Inflammatory macrophage (primary cell): ENCODE measurements around the gene IAH1.
"Not testable (repeated sequence)": the region's sequence is repeated elsewhere in the genome, so short reads cannot be mapped to it uniquely, and the experiment has no call there.

Source experiments
- DNase-seq, 2 donors: peaks; one replicate each; pipeline ENCODE4 v3.0.0-alpha.2; 2020 to 2022

Gene IAH1

DNA sequence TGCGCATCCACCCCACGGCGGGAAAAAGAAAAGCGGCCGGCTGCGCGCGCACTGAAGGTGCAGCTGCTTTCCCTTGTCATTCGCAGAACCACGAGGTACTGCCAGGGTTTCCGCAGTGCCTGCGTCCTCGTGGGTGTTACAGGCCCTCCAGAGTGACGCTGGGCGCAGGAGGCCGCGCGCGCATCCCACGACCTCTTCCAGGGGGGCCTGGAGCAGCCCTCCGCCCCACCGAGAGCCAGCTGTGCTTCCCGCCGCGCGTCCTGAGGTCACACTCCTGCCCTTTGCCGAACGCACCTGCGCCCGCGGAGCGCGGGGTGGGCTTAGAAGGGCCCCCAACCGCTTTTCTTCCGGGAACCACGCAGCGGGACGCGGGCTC lies 378 bp upstream of the IAH1 start:
- DNase-seq: peak; percentile 54 to 73

DNA sequence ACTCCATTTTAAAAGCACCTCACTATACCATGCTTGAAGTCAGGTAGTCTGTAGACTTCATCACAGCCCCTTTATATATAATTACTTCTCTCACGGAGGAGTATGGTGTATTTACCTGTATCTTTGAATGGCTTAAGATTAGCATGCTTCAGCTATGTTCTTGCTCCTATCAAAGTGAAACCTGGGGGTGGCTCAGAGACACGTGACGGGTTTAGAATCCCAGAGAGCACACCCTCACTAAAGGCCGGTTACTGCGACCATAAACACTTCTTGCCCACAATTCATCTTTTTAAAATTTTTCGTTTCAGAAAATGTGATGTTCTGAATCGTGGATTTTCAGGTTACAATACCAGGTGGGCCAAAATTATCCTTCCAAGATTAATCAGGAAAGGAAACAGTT lies 3.6 kb downstream of the IAH1 start:
- no peak for DNase-seq

DNA sequence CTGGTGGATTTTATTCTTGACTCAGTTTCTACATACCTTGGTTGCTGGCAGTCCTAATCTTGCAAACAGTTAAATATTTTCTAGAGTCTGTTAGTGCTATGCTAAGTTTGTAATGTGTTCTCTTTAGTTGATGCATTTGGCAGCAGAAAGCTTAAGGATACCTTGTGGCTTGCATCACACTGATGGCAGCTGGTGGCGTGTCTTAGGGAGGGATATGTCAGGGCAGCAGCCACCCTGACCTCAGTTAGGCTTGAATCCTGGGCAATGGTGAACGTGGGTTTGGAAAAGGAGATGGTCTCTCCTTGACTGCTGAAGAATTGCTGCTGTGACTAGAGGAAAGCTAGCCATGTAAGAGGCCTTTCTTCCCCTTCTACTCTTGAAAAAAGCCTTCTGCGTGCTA lies 4.2 kb downstream of the IAH1 start:
- no peak for DNase-seq

DNA sequence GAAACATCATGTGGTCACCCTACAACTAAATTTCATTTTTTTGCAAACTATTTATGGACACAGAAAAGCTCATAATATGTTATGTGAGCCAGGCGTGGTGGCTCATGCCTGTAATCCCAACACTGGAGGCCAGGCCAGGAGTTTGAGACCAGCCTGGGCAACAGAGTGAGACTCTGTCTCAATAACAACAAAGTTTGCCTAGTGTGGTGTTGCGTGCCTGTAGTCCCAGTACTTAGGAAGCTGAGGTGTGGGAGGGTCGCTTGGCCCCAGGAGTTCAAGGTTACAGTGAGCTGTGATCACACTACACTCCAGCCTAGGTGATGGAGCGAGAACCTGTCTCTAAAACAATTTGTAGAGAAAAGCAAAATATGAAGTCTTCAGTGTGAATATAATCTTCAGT lies 5.8 kb downstream of the IAH1 start:
- no peak for DNase-seq

DNA sequence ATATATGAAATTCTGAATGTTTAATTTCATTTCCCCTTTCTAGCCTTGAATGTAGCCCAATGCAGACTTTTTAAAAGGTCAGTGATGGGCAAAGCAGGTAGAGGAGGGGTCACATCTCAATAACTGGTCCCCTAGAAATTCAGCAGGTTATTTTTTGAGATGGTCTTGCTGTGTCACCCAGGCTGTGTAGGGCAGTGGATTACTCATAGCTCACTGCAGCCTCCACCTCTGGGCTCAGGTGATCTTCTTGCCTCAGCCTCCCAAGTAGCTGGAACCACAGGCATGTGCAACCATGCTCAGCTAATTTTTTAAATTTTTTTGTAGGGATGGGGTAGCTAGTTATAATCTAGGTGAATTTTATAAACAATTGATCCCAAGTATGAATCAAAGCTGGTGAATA lies 8.8 kb downstream of the IAH1 start:
- DNase-seq: no peak

DNA sequence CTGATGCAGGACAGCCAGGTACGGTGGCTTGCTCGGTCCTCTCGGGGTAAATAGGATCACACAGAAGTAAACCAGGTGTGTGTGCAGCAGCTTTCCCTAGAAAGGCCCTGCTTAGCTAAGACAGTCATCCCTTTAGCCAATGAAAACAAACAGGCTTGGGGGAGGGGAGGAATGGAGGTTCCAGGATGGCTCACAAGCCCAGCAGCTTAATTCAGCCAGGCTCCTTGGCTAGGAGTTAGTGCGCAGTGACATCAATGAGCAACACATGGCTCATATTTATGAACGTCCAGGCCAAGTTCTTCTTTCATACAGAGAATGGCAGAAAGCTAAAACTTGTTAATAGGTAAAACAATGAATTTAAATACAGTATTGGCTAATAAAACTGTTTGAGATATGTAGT lies 10.2 kb downstream of the IAH1 start:
- no peak for DNase-seq

DNA sequence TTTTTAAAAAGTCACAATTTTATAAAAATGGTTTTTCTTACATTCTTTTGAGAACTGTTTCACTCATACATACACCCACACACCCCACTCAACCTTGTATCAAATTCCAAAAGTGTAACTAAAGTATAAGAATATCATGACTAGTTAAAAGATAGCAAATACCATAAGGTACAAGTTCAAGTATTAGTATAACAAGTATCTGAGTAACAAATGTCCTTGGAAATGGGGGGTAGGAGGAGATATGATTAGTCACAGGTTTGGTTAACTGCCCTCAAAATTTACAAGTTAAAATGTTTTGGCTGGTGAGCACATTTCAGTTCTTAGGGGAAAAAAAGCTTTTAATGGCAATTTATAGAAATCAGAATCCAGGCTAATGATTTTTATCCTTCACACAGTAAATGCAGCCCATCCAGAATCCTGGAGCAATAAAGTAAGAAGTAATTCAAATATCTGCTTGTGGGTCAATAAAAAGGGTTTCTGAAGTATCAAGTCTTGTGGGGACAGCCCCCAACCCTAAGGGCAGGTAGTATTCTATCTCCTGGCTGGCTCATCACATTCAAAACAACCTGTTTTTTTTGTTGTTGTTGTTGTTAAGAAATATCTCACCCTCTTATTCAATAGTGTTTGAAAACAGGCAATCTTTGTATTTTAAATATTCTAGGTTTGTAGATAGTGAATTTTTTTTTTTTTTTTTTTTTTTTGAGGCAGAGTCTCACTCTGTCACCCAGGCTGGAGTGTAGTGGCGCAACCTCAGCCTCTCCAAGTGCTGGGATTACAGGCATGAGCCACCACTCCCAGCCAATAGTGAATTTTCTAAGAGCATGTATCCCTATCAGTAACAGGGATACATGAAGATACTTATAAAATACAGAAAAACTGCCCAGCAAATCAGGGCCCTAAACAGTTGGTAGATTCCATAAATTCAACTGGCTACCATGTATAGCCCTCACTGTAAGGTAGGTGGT lies 14.5 kb downstream of the IAH1 start:
- DNase-seq: no peak

DNA sequence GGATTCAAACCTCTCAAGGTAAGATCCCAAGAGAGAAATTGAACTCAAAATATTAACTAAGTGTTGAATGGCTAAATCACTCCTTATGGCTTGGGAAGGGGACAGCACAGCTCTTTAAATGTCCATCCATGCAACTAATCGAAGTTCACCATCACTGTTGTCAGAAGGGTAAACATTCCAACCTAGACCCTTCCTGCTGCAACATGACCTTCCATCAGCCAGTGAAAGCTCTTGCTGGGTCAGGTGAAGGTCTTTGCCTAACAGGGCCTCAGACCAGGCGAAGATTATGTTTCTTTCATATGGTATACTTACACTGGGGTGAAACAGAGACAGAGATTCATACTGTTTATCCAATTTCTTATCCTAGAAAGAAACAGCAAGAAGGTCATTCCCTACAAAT lies 16.4 kb downstream of the IAH1 start:
- DNase-seq: no peak

DNA sequence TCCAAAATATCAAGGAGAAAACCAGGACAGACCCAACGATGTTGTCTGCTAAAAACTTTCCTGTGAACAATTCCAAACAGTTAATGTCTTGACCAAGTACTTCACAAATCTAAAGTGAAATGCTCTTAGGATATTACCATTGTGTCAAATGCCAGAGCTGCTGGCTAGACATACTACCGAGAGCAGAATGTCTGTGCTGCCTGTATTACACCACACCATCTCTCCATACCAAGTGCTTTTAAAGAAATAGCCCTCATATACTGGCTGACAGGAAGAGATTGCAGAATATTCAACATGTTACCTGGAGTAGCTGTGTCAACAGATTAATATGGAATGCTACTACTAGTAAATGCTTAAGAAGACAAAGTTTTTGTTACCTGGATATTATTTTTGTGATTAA lies 18.6 kb downstream of the IAH1 start:
- DNase-seq: no peak

DNA sequence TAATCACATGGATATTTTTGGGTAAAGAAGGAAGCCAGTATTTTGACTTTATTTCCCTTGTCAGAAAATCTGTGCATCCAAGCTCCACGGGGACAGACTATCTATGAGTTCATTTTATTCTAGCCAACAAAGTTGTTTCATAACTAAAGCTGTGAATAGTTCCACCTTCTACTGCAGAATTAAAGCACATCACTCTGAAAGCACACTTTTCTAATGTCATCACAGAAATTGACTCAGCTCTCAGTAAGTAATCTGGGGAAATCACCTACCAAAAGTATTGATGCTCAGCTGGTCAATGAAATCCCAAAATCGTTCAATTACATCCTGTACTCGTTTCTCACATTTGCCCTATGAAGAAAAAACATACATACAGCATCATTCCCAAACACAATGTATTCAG lies 19.1 kb downstream of the IAH1 start:
- no peak for DNase-seq

DNA sequence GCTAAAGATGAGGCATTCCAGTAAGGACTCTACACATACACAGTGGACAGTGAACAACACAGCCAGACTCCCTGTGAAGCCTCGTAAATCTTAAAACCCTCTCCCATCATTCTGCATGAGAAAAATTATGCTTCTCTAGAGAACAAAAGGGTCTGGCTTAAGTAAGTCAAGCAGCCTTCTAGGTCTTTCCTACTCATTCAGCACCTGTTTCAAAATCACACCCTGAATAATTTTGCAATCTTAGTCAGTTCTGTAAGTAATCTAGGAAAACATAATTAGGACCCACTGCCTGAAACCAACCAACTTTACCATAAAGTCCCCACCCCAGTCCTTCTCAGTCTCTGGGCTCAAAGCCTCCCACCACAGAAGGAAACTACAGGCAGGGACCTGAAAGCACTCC lies 19.7 kb downstream of the IAH1 start:
- DNase-seq: no peak

DNA sequence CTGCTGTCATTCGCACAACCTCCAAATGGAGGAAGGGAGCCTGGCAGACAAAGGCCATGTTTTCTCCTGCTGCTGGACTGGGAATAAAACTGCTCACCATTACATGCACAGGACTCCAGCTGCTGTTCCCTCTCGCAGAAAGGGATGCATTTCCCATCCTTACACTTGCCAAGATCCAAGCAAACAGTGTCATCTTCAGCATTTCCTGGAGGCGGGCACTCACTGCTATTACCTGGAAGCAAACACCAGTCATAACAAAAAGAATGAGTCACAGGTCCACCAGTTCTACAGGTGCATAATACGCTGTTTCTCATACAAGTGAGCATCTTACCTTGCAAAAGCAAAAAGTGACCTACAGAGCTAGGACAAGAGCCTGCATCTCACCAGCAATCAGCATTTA lies 22.7 kb downstream of the IAH1 start:
- no peak for DNase-seq

DNA sequence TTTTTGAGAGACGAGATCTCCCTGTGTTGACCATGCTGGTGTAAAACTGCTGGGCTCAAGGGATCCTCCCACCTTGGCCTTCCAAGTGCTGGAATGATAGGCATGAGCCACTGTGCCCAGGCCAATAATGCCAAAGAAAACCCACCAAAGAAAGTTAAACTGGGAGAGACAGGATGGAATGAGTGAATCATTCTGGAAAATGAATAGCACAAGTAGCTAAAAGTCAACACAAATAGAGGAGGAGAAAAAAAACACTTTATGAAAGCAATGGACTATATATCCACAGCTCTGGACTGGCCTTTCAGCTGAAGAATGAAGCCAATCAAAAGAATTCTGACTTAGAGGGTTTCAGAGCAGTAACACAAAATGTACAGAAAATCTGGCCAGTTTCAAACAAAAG lies 23.9 kb downstream of the IAH1 start:
- DNase-seq: no peak

DNA sequence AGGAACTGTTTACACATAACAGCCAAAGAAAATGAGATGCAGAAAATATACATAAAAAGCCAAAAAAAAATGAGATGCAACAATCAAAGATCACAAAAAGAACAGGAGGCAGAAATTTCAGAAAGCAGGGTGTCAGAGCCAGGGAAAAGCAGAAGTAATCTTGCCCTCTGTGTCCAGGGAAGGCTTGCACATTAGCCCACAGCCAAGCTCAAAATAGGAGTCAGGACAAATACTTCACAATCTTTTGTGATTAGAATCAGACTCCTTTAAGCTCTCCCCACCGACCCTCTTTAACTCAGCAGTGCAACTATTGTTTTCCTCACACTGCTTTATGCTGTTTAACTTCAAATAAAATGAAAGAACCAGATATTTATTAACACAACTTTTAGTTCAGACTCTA lies 34.6 kb downstream of the IAH1 start:
- peak; percentile 11 to 43 for DNase-seq

DNA sequence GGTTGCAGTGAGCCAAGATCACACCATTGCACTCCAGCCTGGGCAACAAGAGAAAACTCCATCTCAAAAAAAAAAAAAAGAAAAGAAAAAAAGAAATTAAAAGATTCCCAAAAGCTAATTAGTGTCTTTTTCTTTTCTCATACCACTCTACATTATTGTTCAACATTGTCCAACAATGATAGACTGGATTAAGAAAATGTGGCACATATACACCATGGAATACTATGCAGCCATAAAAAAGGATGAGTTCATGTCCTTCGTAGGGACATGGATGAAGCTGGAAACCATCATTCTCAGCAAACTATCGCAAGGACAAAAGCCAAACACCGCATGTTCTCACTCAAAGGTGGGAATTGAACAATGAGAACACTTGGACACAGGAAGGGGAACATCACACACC lies 39.6 kb downstream of the IAH1 start:
- not testable (repeated sequence) for DNase-seq

DNA sequence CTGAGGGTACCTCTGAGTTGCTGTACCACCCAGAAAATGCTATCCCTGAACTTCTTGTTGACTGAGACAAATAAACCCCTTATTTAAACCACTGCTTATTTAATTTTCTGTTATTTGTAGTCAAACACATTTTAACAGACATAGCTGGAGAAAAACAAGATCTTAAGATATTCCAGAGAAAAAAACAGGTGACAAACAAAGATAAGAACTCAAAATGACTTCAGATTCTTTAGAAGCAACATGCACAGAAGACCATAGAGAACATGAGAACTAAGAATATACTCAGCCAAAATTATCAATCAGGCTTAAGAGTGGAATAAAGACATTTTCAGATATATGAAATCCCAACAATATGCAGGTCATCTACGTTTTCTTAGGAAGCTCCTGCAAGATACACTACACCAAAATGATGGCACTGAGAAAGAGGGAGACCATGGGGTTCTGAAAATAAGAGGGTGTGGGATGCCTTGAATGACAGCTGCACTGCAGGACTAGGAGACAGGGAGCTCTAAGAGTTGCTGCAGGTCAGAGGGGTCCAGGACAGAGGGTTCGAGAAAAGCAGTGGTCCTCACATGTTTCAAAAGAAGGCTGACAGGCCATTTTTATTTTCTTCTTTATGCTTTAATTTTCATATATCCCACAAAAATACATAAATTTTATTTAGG lies 42.9 kb downstream of the IAH1 start:
- no peak for DNase-seq

DNA sequence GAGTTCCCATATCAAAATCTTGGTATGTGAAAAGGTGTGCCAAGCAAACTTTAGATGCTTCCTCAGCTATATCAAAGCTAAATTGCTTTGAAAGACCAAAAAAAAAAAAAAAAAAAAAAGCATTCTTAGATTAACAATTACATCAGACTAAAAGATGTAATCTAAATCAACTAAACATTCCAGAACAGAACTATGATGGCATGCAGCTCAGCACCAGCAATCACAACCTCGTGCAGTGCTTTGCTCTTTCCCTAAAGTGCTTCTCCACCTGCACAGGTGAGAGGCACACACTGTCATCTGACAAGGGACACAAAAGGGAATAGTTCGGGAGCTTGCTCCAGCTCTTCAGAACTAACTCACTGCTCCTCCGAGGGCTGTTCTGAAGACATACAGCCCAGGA lies 43.8 kb downstream of the IAH1 start:
- no peak for DNase-seq

DNA sequence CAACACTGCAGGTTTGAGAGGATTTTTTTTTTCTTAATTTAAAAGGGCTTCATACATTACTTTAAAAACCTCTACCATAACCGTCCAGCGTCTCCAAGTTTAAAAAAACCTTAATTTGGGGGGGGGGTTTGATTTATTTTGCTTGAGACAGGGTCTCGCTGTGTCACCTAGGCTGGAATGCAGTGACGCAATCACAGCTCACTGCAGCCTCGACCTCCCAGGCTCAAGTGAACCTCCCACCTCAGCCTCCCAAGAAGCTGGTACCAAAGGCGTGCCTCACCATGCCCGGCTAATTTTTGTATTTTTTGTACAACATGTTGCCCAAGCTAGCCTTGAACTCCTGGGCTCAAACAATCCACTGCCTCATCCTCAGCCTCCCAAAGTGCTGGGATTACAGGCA lies 44.4 kb downstream of the IAH1 start:
- no peak for DNase-seq

DNA sequence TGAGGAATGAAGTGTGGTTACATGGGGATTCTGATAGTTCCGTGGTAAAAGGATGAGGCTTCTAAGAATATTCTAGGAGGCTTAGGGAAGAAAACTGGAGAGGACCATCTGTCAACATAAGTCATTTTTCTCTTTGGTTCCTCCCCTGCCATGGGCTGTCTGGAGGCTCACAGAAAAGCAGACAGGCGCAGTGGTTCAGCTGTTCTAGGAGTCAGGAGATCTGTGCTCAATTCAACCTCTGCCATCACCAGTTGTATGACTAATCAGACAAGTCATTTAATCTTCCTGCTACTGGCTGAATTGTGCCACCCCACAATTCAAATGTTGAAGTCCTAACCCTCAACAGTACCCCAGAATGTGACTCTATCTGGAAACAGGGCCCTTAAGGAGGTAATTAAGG lies 44.9 kb downstream of the IAH1 start:
- DNase-seq: peak in 1 of 2 donors; percentile 31

DNA sequence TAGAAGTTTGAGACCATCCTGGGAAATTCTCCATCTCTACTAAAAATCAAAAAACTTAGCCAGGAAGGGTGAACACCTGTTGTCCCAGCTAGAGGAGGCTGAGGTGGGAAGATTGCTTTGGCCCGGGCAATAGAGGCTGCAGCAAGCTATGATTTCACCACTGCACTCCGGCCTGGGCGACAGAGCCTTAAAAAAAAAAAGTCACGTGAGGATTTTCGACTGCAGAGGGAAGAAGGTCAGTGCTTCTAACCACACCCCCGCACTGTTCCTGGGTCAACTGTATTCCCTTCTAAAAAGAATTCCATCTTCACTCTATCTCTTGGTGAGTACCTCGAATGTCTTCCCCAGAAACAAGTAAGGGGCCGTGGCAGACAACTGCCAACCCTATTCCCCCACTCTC lies 49.9 kb downstream of the IAH1 start:
- peak; percentile 39 to 46 for DNase-seq

DNA sequence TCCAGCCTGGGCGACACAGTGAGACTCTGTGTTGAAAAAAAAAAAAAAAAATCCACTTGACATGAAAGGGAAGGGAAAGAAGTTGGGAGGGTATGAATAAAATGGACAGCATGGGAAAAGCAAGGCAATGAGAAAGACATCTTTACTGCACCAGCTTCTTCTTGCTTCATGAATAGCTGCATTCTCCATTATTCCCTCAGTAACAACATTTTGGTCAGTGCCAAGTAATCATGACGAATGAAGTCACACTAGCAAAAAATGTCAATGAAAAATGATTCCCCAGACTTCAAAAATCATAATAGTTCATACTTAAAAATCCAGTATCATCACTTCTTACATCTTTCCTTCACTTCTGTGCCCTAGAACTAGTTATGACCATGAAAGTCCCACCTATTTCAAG lies 50.9 kb downstream of the IAH1 start:
- no peak for DNase-seq

DNA sequence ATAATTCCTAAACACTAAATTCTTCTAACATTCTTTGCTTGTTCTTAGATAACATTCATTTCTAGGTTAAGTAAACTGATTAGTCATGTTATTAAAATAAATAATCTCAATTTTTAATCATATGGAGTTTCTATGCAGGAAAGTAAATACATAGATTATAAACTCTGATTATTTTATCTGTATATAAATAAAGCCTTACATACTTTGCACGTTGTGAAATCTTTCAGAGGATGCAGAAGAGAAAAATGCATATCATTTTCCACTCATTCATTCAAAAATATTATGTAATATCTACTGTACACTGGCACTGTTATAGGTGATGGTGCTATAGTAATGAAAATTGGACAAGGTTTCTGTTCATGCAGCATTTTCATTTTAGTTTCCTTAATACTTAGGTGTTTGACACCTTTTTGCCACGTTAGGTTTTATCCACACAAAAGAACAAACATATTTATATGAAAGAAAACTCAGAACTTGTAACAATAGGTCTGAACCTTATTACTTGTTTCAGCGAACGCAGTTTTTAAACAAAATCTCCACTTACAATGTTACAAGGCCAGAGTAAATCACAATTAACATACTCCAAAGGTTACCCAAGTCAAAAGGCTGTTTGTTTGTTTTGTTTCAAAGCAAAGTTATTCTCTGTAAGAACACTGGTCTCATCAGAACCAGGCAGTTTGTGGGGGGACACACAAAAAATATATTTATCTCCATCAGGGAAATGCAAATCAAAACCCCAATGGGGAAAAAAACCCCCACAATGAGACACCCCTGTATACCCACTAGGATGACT lies 53.8 kb downstream of the IAH1 start:
- no peak for DNase-seq

DNA sequence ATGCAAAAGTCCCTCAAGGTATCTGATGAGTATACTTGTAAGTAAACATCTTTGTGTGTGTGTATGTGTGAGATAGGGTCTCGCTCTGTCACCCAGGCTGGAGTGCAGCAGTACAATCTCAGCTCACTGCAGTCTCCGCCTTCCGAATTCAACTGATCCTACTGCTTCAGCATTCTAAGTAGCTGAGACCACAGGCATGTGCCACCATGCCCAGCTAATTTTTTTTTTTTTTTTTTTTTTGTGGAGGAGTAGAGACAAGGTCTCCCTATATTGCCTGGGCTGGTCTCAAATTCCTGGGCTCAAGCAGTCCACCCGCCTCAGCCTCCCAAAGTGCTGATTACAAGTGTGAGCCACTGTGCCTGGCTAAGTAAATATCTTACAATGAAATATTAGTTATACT lies 58.1 kb downstream of the IAH1 start:
- no peak for DNase-seq

DNA sequence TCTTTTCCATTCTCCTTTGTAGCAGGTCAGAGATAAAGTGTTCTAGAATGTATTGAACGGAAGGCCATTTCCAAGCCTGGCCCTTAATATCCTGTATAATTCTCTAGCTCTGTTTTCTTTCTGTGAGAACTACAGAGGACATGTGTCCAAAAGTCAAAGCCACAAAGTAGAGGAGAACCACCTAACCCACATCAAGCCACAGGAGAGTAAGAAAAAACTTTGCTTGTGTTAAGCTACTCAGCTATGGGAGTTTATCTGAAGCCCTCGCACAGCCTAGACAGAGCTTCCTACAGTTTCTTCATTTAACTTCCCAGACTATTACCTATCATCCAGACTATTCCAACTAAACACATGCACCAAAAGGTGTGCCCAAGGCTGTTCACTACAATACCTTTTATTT lies 59.3 kb downstream of the IAH1 start:
- DNase-seq: no peak
